NCI-H345 treated with DMSO at 0.1 percent for 48 hours (cell line): ENCODE data around the gene FAM124A.

ENCODE experiments used
- DNase-seq: peaks from one replicate; lab custom pipeline; 2025; ENCODE audit not compliant: unreplicated experiment; lab: John Stamatoyannopoulos, UW

FAM124A gene

GRCh38 chr13:51298812-51299211 lies 76.6 kb downstream of the FAM124A start:
- DNase-seq, result no peak

GRCh38 chr13:51303063-51303552 lies 80.9 kb downstream of the FAM124A start:
- no peak for DNase-seq

- DNase-seq, result no peak
Observed at GRCh38 chr13:51303882-51304281, 81.7 kb downstream of the FAM124A start.

GRCh38 chr13:51305271-51305967 lies 83.2 kb downstream of the FAM124A start:
- DNase-seq, result no peak

- DNase-seq, result no peak
Observed at GRCh38 chr13:51308781-51309180, 86.6 kb downstream of the FAM124A start.

- DNase-seq, result no peak
Observed at GRCh38 chr13:51311231-51311630, 89.0 kb downstream of the FAM124A start.

- DNase-seq, result no peak
Observed at GRCh38 chr13:51311957-51312520, 89.8 kb downstream of the FAM124A start.

- no peak for DNase-seq
Observed at GRCh38 chr13:51313619-51314018, 91.4 kb downstream of the FAM124A start.

GRCh38 chr13:51317262-51317661 lies 95.1 kb downstream of the FAM124A start:
- DNase-seq, result no peak

- no peak for DNase-seq
Observed at GRCh38 chr13:51318015-51318414, 95.8 kb downstream of the FAM124A start.

- DNase-seq, result no peak
Observed at GRCh38 chr13:51318876-51319275, 96.7 kb downstream of the FAM124A start.

GRCh38 chr13:51321836-51322235 lies 99.6 kb downstream of the FAM124A start:
- no peak for DNase-seq

- DNase-seq, result no peak
Observed at GRCh38 chr13:51322826-51323225, 100.6 kb downstream of the FAM124A start.

- DNase-seq, result no peak
Observed at GRCh38 chr13:51323824-51324511, 101.8 kb downstream of the FAM124A start.

- no peak for DNase-seq
Observed at GRCh38 chr13:51324714-51325420, 102.7 kb downstream of the FAM124A start.

- DNase-seq, result no peak
Observed at GRCh38 chr13:51325837-51326236, 103.6 kb downstream of the FAM124A start.

- DNase-seq, result no peak
Observed at GRCh38 chr13:51326777-51327176, 104.6 kb downstream of the FAM124A start.

GRCh38 chr13:51327961-51328360 lies 105.8 kb downstream of the FAM124A start:
- no peak for DNase-seq

GRCh38 chr13:51328488-51328887 lies 106.3 kb downstream of the FAM124A start:
- DNase-seq, result no peak

- DNase-seq, result no peak
Observed at GRCh38 chr13:51329606-51330005, 107.4 kb downstream of the FAM124A start.

GRCh38 chr13:51330791-51331190 lies 108.6 kb downstream of the FAM124A start:
- DNase-seq, result no peak
